ENCODE measurements around the gene IQCK. TPM values are rescaled to one million over a fixed set of nuclear protein-coding genes. Genes with fewer than 3 reads are reported as not detected.
A peak's percentile ranks its signal among the peaks of the same experiment; 100 is the strongest.
"Not testable (repeated sequence)": the region's sequence is repeated elsewhere in the genome, so short reads cannot be mapped to it uniquely, and the experiment has no call there.

IQCK gene
- total RNA-seq, 1 donor from 2014 or later = 6.5 TPM

- peak; percentile 74 for ATAC-seq
- no peak for DNase-seq
- intact Hi-C loops (cut with micrococcal nuclease) = no loop called here
Observed at GRCh38 chr16:19783363-19784182, 65.5 kb downstream of the IQCK start.

- intact Hi-C loops (cut with micrococcal nuclease) = no loop called here
- ATAC-seq (peak; percentile 12), DNase-seq (no peak)
Observed at GRCh38 chr16:19784183-19784736, 66.2 kb downstream of the IQCK start.

- intact Hi-C loops (cut with micrococcal nuclease) = no loop called here
- no peak for ATAC-seq
- DNase-seq = no peak
Observed at GRCh38 chr16:19785081-19785480, 67.0 kb downstream of the IQCK start.

- no peak for DNase-seq
- intact Hi-C loops (cut with micrococcal nuclease) = no loop called here
- no peak for ATAC-seq
Observed at GRCh38 chr16:19785512-19786130, 67.5 kb downstream of the IQCK start.

- intact Hi-C loops (cut with micrococcal nuclease); ATAC-seq; DNase-seq: not testable (repeated sequence)
Observed at GRCh38 chr16:19801369-19801768, 83.3 kb downstream of the IQCK start.

- ATAC-seq = peak; percentile 16
- intact Hi-C loops (cut with micrococcal nuclease); DNase-seq: not testable (repeated sequence)
Observed at GRCh38 chr16:19801824-19802223, 83.8 kb downstream of the IQCK start.

- no peak for DNase-seq
- ATAC-seq = no peak
- intact Hi-C loops (cut with micrococcal nuclease) = no loop called here
Observed at GRCh38 chr16:19802612-19803011, 84.5 kb downstream of the IQCK start.

- intact Hi-C loops (cut with micrococcal nuclease) = no loop called here
- ATAC-seq (peak; percentile 73), DNase-seq (peak; percentile 65)
Observed at GRCh38 chr16:19804538-19805323, 86.7 kb downstream of the IQCK start.

GRCh38 chr16:19805459-19806162 lies 87.5 kb downstream of the IQCK start:
- no peak for DNase-seq
- ATAC-seq = no peak
- intact Hi-C loops (cut with micrococcal nuclease) = no loop called here

GRCh38 chr16:19808061-19808641 lies 90.1 kb downstream of the IQCK start:
- peak; percentile 71 for ATAC-seq
- intact Hi-C loops (cut with micrococcal nuclease) = no loop called here
- peak; percentile 30 for DNase-seq

GRCh38 chr16:19809121-19809635 lies 91.1 kb downstream of the IQCK start:
- peak; percentile 42 for DNase-seq
- ATAC-seq = peak; percentile 59
- intact Hi-C loops (cut with micrococcal nuclease) = no loop called here

GRCh38 chr16:19809693-19810092 lies 91.6 kb downstream of the IQCK start:
- ATAC-seq = no peak
- intact Hi-C loops (cut with micrococcal nuclease) = loop anchor here (10.0 kb wide), 1 partner anchor 55 kb away; no protein-coding TSS in a partner anchor

GRCh38 chr16:19810817-19811731 lies 93.0 kb downstream of the IQCK start:
- intact Hi-C loops (cut with micrococcal nuclease) = loop anchor here (10.0 kb wide), 1 partner anchor 54 kb away; no protein-coding TSS in a partner anchor
- ATAC-seq = peak; percentile 20
- DNase-seq = no peak

More at GRCh38 chr16:19809693-19810092, 91.6 kb downstream of the IQCK start:
- no peak for DNase-seq

GRCh38 chr16:19812986-19813385 lies 94.9 kb downstream of the IQCK start:
- ATAC-seq (no peak), DNase-seq (no peak)
- intact Hi-C loops (cut with micrococcal nuclease) = loop anchor here (10.0 kb wide), 1 partner anchor 52 kb away; no protein-coding TSS in a partner anchor

GRCh38 chr16:19815418-19815817 lies 97.3 kb downstream of the IQCK start:
- intact Hi-C loops (cut with micrococcal nuclease) = loop anchor here (10.0 kb wide), 1 partner anchor 49 kb away; no protein-coding TSS in a partner anchor
- ATAC-seq (no peak), DNase-seq (no peak)

- ATAC-seq = no peak
- no peak for DNase-seq
- intact Hi-C loops (cut with micrococcal nuclease) = loop anchor here (10.0 kb wide), 1 partner anchor 48 kb away; no protein-coding TSS in a partner anchor
Observed at GRCh38 chr16:19817122-19817521, 99.1 kb downstream of the IQCK start.

GRCh38 chr16:19817875-19818274 lies 99.8 kb downstream of the IQCK start:
- no peak for DNase-seq
- intact Hi-C loops (cut with micrococcal nuclease) = loop anchor here (10.0 kb wide), 1 partner anchor 47 kb away; no protein-coding TSS in a partner anchor

More at GRCh38 chr16:19817875-19818274, 99.8 kb downstream of the IQCK start:
- no peak for ATAC-seq
